AG04450 (cell line): ENCODE data around the gene FNDC3B. TPM values are rescaled to one million over a fixed set of nuclear protein-coding genes. Genes with fewer than 3 reads are reported as not detected.

Experiments
- CTCF ChIA-PET: fragments of 300-600, 350-600 bp; formaldehyde crosslinking; extraction: SDS; loops from one replicate; lab custom pipeline; 2022; ENCODE audit warnings: antibody characterized with exemption, inconsistent platforms; lab: Charles Lee
- POLR2A ChIA-PET: fragments of 350-600 bp; formaldehyde crosslinking; extraction: SDS; loops from one replicate; lab custom pipeline; 2021; ENCODE audit warnings: antibody characterized with exemption, inconsistent platforms; lab: Yijun Ruan, JAX
- DNase-seq: peaks from one replicate; pipeline ENCODE4 v3.0.0-alpha.2; 2011; ENCODE audit warnings: low read depth, low spot score
- H3K27ac ChIP-seq: one replicate; pipeline ENCODE4 v1.5.1; 2012; ENCODE audit warnings: low read depth, low read length, control low read depth
- H3K27me3 ChIP-seq: one replicate; pipeline ENCODE4 v1.6.0; 2012; ENCODE audit warnings: low read length; ENCODE audit not compliant: control insufficient read depth, insufficient read depth
- H3K4me3 ChIP-seq: 2 replicates; pipeline ENCODE4 v1.5.1; 2011; ENCODE audit warnings: mild to moderate bottlenecking, low read depth, low read length, control low read depth
- H3K9me3 ChIP-seq: 2 replicates; pipeline ENCODE4 v1.5.1; 2012; ENCODE audit warnings: low read length; ENCODE audit not compliant: control insufficient read depth, insufficient read depth
- polyA plus RNA-seq: library from polyadenylated mRNA; depleted of rRNA; stranded (reverse); fragments of >200 nt; gene quantifications from 2 replicates; pipeline ENCODE4 v1.2.3, GENCODE V29; 2011
- TF ChIP-seq, protein P1 (sequence below): IDR thresholded peaks from 2 replicates; pipeline ENCODE4 v1.5.1; 2011; ENCODE audit warnings: low read depth, low read length, control low read depth, inconsistent platforms

FNDC3B gene
- polyA plus RNA-seq, 1 experiment: 39.5 TPM

DNA sequence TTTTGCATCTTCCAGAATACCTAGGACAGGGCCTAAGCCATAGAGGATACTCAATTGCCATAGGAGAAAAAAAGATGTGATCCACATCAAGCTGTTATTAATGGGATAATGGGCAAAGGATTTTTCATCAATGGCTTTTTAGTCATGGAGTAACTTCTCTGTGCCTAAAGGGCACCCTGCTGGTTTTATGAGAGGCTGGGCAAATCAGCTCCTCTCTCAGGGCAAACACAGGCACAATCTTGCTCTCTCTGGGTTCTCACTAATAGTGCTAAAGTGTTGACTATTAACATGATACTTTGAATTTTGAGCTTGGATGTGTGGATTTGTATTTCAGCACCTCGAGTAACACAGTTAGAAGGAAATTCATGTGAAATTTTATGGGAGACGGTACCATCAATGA, 341.3 kb downstream of the FNDC3B start:
- Histone ChIP-seq H3K27ac (no peak overlapping the region), H3K9me3 (peaks cover 2% of the 10 kb centered on the region; the same call in 1 of the 2 replicates), H3K27me3 (no peaks in the 10 kb centered on the region), H3K4me3 (no peak overlapping the region)
- ChIA-PET POLR2A (no interaction called here), CTCF (interaction anchor here (0.9 kb wide), 1 partner anchor 17 kb away, joined by 5 read pairs; no protein-coding TSS in a partner anchor)
- DNase-seq: no peak
- TF ChIP-seq, protein P1, sequence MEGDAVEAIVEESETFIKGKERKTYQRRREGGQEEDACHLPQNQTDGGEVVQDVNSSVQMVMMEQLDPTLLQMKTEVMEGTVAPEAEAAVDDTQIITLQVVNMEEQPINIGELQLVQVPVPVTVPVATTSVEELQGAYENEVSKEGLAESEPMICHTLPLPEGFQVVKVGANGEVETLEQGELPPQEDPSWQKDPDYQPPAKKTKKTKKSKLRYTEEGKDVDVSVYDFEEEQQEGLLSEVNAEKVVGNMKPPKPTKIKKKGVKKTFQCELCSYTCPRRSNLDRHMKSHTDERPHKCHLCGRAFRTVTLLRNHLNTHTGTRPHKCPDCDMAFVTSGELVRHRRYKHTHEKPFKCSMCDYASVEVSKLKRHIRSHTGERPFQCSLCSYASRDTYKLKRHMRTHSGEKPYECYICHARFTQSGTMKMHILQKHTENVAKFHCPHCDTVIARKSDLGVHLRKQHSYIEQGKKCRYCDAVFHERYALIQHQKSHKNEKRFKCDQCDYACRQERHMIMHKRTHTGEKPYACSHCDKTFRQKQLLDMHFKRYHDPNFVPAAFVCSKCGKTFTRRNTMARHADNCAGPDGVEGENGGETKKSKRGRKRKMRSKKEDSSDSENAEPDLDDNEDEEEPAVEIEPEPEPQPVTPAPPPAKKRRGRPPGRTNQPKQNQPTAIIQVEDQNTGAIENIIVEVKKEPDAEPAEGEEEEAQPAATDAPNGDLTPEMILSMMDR: no peak

DNA sequence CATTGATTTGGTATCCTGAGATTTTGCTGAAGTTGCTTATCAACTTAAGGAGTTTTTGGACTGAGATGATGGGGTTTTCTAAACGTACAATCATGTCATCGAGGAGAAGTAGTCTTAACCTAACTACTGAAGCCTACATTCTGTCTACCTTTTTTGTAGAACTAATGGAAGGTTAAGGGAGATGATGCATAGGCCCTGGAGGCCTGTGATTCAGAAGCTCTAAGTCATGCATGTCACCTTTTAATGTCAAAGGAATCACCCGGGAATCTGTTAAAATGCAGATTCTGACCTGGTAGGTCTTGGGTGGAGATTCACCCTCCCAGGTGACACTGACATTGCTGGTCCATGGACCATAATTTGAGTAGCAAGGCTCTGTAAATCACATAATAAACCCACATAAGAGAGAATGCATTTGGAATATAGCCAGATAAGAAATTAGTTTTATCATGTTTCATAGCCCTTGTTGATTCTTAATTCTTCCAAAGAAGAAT, 344.0 kb downstream of the FNDC3B start:
- H3K27me3 ChIP-seq: no peaks in the 10 kb centered on the region
- H3K27ac ChIP-seq: no peak overlapping the region
- peaks cover 2% of the 10 kb centered on the region; the same call in 1 of the 2 replicates for H3K9me3 ChIP-seq
- ChIA-PET POLR2A (no interaction called here), CTCF (no interaction called here)
- H3K4me3 ChIP-seq: no peak overlapping the region
- TF ChIP-seq, protein P1: no peak
- no peak for DNase-seq

DNA sequence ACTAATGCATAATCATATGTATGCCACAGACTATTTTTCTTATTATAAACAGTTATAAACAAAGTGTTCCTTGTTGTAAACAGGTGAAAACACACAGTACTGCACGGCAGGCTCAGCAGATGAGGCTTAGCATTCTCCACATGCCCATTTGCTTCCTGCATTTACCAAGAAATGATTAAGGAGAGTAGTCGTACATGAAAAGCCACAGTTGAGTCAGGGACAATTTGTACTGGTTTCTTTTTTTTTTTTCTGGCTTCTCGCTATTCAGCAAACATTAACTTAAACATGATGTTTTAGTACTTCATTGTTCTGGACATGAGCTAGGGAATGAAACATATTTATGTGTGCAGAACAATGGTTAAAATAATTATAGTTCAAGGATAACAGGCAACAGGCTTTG, 345.5 kb downstream of the FNDC3B start:
- no peak for DNase-seq
- TF ChIP-seq, protein P1: no peak
- POLR2A ChIA-PET: no interaction called here
- no peaks in the 10 kb centered on the region for H3K9me3 ChIP-seq
- H3K27me3 ChIP-seq: no peaks in the 10 kb centered on the region
- H3K27ac ChIP-seq: no peak overlapping the region
- H3K4me3 ChIP-seq: no peak overlapping the region
- CTCF ChIA-PET: interaction anchor here (0.6 kb wide), 1 partner anchor 146 kb away, joined by 3 read pairs; no protein-coding TSS in a partner anchor

DNA sequence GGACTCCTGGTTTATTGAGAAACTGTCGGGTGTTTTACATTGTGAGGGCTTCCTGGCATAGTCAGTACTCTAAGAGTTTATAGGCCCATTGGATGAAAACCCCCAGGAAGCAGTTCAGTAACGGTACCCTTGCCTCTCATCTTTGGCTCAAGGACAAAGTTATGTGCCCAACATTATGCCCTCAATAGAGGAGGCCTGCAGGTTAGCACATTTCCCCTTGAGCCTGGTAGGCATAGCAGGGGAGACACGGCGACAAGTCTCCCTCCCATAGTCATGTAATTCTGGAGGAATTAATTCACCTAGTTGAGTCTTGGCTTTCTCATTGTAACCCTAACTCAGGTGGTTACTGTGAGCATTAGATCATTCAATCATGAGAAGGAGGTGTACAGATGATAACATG, 348.4 kb downstream of the FNDC3B start:
- H3K27ac ChIP-seq: no peak overlapping the region
- no peak for DNase-seq
- TF ChIP-seq, protein P1: no peak
- H3K9me3 ChIP-seq: no peaks in the 10 kb centered on the region
- ChIA-PET CTCF (no interaction called here), POLR2A (no interaction called here)
- H3K4me3 ChIP-seq: no peak overlapping the region
- no peaks in the 10 kb centered on the region for H3K27me3 ChIP-seq

DNA sequence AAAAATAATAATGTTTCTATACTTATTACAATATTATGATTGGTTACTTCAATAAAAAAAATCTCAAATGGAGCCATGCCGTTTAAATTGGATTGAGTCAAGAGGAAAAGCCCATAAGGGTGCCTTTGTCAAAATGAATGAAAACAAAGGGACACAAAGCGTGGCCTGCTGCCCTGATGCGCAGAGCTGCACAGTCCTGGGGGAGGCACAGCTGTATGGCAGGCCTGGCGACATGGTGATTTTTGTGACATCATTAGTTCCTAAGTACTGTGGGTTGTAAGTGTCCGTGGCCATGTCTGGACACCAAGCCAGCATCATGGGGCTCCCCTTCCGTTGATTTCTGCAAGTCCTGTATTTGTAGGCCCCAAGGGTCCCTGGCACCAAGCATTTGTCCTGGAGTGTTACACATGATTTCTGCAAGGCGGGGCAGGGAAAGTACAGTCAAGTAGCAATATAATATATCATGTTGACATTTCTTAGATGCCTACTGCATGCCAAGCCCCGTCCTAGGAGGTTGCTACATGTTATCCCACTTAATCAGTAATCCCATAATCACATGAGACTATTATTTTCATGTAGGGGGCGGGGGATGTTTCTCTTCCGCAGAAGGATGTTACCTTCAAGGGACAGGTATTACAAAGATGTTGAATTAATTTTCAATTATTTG, 349.2 kb downstream of the FNDC3B start:
- Histone ChIP-seq H3K4me3 (no peak overlapping the region), H3K9me3 (no peaks in the 10 kb centered on the region), H3K27me3 (no peaks in the 10 kb centered on the region), H3K27ac (no peak overlapping the region)
- POLR2A ChIA-PET: no interaction called here
- CTCF ChIA-PET: no interaction called here
- TF ChIP-seq, protein P1: no peak
- DNase-seq: no peak
